NOMO-1 treated with dmso at 0.1 percent for 144 hours (cell line): Measurements from ENCODE around the gene BTG3.

ENCODE experiments used
- DNase-seq: peaks from one replicate; lab custom pipeline; 2025; ENCODE audit not compliant: unreplicated experiment; lab: John Stamatoyannopoulos, UW

Gene BTG3

GRCh38 chr21:17585875-17586450 is 26.7 kb downstream of the BTG3 start:
- no peak for DNase-seq

- DNase-seq, result no peak
Measured at GRCh38 chr21:17583898-17584297, 28.8 kb downstream of the BTG3 start.

- DNase-seq, result no peak
Measured at GRCh38 chr21:17580319-17580718, 32.4 kb downstream of the BTG3 start.

- no peak for DNase-seq
Measured at GRCh38 chr21:17578876-17579275, 33.8 kb downstream of the BTG3 start.

GRCh38 chr21:17578162-17578561 is 34.5 kb downstream of the BTG3 start:
- no peak for DNase-seq

GRCh38 chr21:17577701-17578100 is 35.0 kb downstream of the BTG3 start:
- no peak for DNase-seq

GRCh38 chr21:17576080-17576835 is 36.4 kb downstream of the BTG3 start:
- no peak for DNase-seq

- no peak for DNase-seq
Measured at GRCh38 chr21:17575076-17575475, 37.6 kb downstream of the BTG3 start.

GRCh38 chr21:17572431-17572830 is 40.3 kb downstream of the BTG3 start:
- DNase-seq, result no peak

GRCh38 chr21:17570786-17571185 is 41.9 kb downstream of the BTG3 start:
- no peak for DNase-seq

GRCh38 chr21:17560377-17561025 is 52.2 kb downstream of the BTG3 start:
- DNase-seq, result no peak

GRCh38 chr21:17554679-17555465 is 57.8 kb downstream of the BTG3 start:
- DNase-seq, result no peak

GRCh38 chr21:17554120-17554519 is 58.6 kb downstream of the BTG3 start:
- DNase-seq, result no peak

GRCh38 chr21:17552410-17552809 is 60.3 kb downstream of the BTG3 start:
- no peak for DNase-seq

- no peak for DNase-seq
Measured at GRCh38 chr21:17550671-17551308, 61.9 kb downstream of the BTG3 start.

- no peak for DNase-seq
Measured at GRCh38 chr21:17548262-17548661, 64.4 kb downstream of the BTG3 start.

GRCh38 chr21:17545007-17545406 is 67.7 kb downstream of the BTG3 start:
- no peak for DNase-seq
